Panc1 (cell line): ENCODE data around the gene RBM22. TPM values are rescaled to one million over a fixed set of nuclear protein-coding genes. Genes with fewer than 3 reads are reported as not detected.
A peak's percentile ranks its signal among the peaks of the same experiment; 100 is the strongest.

ENCODE experiments used
- ATAC-seq: fragments of 200-7000 bp; cut with Tn5 transposase; 2 replicates; pipeline ENCODE4 v1.9.1; 2020; ENCODE audit warnings: mild to moderate bottlenecking, moderate library complexity
- BruUV-seq: library from RNA; stranded (reverse); fragments of 400-500 nt; replicated peaks from 2 replicates; lab custom pipeline; 2021; lab: Mats Ljungman, UMichigan
- CTCF ChIA-PET: fragments of 300-600 bp; sonication (Branson Sonifier 250); formaldehyde crosslinking; loops from one replicate; lab custom pipeline; 2022; ENCODE audit warnings: antibody characterized with exemption; lab: Charles Lee
- POLR2A ChIA-PET: fragments of 300-600 bp; sonication (Branson Sonifier 250); formaldehyde crosslinking; loops from one replicate; lab custom pipeline; 2022; ENCODE audit warnings: antibody characterized with exemption; lab: Charles Lee
- DNase-seq: peaks from one replicate; pipeline ENCODE4 v3.0.0-alpha.2; 2010; ENCODE audit warnings: low read depth, low spot score
- H3K27ac ChIP-seq: 2 replicates; pipeline ENCODE4 v1.5.1; 2011; ENCODE audit warnings: mild to moderate bottlenecking, low read length, inconsistent platforms
- H3K27me3 ChIP-seq: fragments of 200-500 bp; sonication (Bioruptor generic); 2 replicates; pipeline ENCODE4 v1.6.0; 2014; ENCODE audit warnings: low read length, inconsistent platforms; ENCODE audit not compliant: control insufficient read depth, insufficient read depth
- H3K36me3 ChIP-seq: fragments of 200-500 bp; sonication (Bioruptor generic); 2 replicates; pipeline ENCODE4 v1.5.1; 2014; ENCODE audit warnings: inconsistent platforms, mild to moderate bottlenecking, low read length, moderate library complexity; ENCODE audit not compliant: control insufficient read depth, insufficient read depth
- H3K4me1 ChIP-seq: 2 replicates; pipeline ENCODE4 v1.5.1; 2011; ENCODE audit warnings: inconsistent platforms, mild to moderate bottlenecking, low read length, moderate library complexity; ENCODE audit not compliant: control insufficient read depth, insufficient read depth
- H3K4me3 ChIP-seq, 2 experiments: 2 replicates each; pipeline ENCODE4 v1.5.1; 2011 to 2012; ENCODE audit warnings: low read depth in 2 of 2, low read length in 2 of 2, mild to moderate bottlenecking in 2 of 2, inconsistent platforms in 1 of 2, moderate library complexity in 1 of 2
- H3K9me3 ChIP-seq: fragments of 200-500 bp; sonication (Bioruptor generic); 2 replicates; pipeline ENCODE4 v1.5.1; 2014; ENCODE audit warnings: low read depth, mild to moderate bottlenecking, inconsistent platforms, low read length, moderate library complexity; ENCODE audit not compliant: control insufficient read depth, insufficient read depth
- CTCF ChIP-seq: fragments of 450-650 bp; IDR thresholded peaks from 2 replicates; pipeline ENCODE4 v1.5.1; 2017; ENCODE audit warnings: mild to moderate bottlenecking
- POLR2AphosphoS5 ChIP-seq: IDR thresholded peaks from 2 replicates; pipeline ENCODE4 v1.6.1; 2012; ENCODE audit warnings: mild to moderate bottlenecking, low read depth, low read length, moderate library complexity
- REST ChIP-seq, 2 experiments: IDR thresholded peaks; 2 replicates each; pipeline ENCODE4 v1.6.1; 2011 to 2012; ENCODE audit warnings: low read depth in 2 of 2, control low read depth in 1 of 2, low read length in 1 of 2, mild to moderate bottlenecking in 1 of 2, moderate library complexity in 1 of 2; ENCODE audit not compliant: insufficient read depth in 1 of 2
- SIN3A ChIP-seq: IDR thresholded peaks from 2 replicates; pipeline ENCODE4 v1.6.1; 2012; ENCODE audit warnings: low read depth, mild to moderate bottlenecking, low read length, moderate library complexity, borderline replicate concordance; ENCODE audit not compliant: insufficient read depth
- TCF7L2 ChIP-seq: IDR thresholded peaks from 2 replicates; pipeline ENCODE4 v1.6.1; 2011; ENCODE audit warnings: mild to moderate bottlenecking, low read depth, low read length, inconsistent platforms
- in situ Hi-C: cut with HindIII; loops from 2 replicates; pipeline ENCODE4 v1.10.0; 2016; ENCODE audit warnings: low sequenced_read_pairs, low pct_unique_long_range_greater_than_20kb
- intact Hi-C: fragments of 100-400 bp; cut with micrococcal nuclease; formaldehyde crosslinking; loops from one replicate; pipeline ENCODE4 v1.10.0; 2022; ENCODE audit not compliant: unreplicated experiment
- total RNA-seq: library from RNA; stranded (reverse); gene quantifications from one replicate; pipeline ENCODE4 v1.2.1, GENCODE V29; 2021; ENCODE audit not compliant: unreplicated experiment

The RBM22 gene
- total RNA-seq, 1 experiment from 2014 or later, result 54.3 TPM

GRCh38 chr5:150703762-150704161 is 2.9 kb upstream of the RBM22 start:
- Histone ChIP-seq H3K4me3 (no peak overlapping the region), H3K27ac (no peak overlapping the region), H3K27me3 (no peaks in the 10 kb centered on the region), H3K36me3 (0 out of 2 replicates have a peak, but pooled peaks cover 4% of the 10 kb centered on the region), H3K9me3 (no peaks in the 10 kb centered on the region), H3K4me1 (peaks cover 14% of the 10 kb centered on the region)
- intact Hi-C loops, result loop anchor here (5.0 kb wide), 1 partner anchor 141 kb away; no protein-coding TSS in a partner anchor
- ATAC-seq (no peak), DNase-seq (no peak)
- ChIA-PET POLR2A (no interaction called here), CTCF (no interaction called here)
- in situ Hi-C loops, result no loop called here
- no TSS peak for BruUV-seq
- TF ChIP-seq TCF7L2, result no peak
- no peak for TF ChIP-seq SIN3A
- TF ChIP-seq CTCF, result no peak
- no peak for TF ChIP-seq POLR2AphosphoS5
- TF ChIP-seq REST (IDR thresholded peaks at IDR 0.05; ENCODE audit: insufficient read depth in 1 of 2, low read depth in 2 of 2, low read length in 1 of 2), result no peak

GRCh38 chr5:150700246-150700593 is 642 bp downstream of the RBM22 start:
- Histone ChIP-seq H3K27ac (peak overlapping the region; percentile 90), H3K9me3 (no peaks in the 10 kb centered on the region), H3K4me1 (peaks cover 14% of the 10 kb centered on the region), H3K4me3 (peak overlapping the region; percentile 89 to 98), H3K27me3 (no peaks in the 10 kb centered on the region), H3K36me3 (peaks cover 31% of the 10 kb centered on the region)
- ATAC-seq (peak; percentile 4; the same call in 1 of the 2 replicates), DNase-seq (no peak)
- intact Hi-C loops, result loop anchor here (5.0 kb wide), 1 partner anchor 138 kb away; no protein-coding TSS in a partner anchor
- no TSS peak for BruUV-seq
- TF ChIP-seq POLR2AphosphoS5 (no peak), SIN3A (no peak), REST (IDR thresholded peaks at IDR 0.05; ENCODE audit: insufficient read depth in 1 of 2, low read depth in 2 of 2, low read length in 1 of 2) (no peak), TCF7L2 (no peak), CTCF (no peak)
- CTCF ChIA-PET, result interaction anchor here (1.0 to 1.2 kb wide), 3 partner anchors 79 to 146 kb away, joined by 3 to 4 read pairs (median 3); partner anchors contain the start of genes IRGM and SMIM3
- in situ Hi-C loops, result no loop called here
- POLR2A ChIA-PET, result no interaction called here
